GM10248 (cell line): ENCODE data around the gene DERA.
A peak's percentile ranks its signal among the peaks of the same experiment; 100 is the strongest.

ENCODE experiments used
- CTCF ChIA-PET: fragments of 300-600 bp; sonication (Branson Sonifier 250); formaldehyde crosslinking; extraction: SDS; loops from one replicate; lab custom pipeline; 2021; ENCODE audit warnings: antibody characterized with exemption; lab: Yijun Ruan, JAX
- POLR2A ChIA-PET: fragments of 350-650 bp; sonication (Branson Sonifier 250); formaldehyde crosslinking; extraction: SDS; loops from one replicate; lab custom pipeline; 2020; ENCODE audit warnings: antibody characterized with exemption; lab: Yijun Ruan, JAX
- DNase-seq: peaks from one replicate; pipeline ENCODE4 v3.0.0; 2012; ENCODE audit errors: extremely low spot score
- CTCF ChIP-seq: IDR thresholded peaks from 2 replicates; pipeline ENCODE4 v1.5.1; 2012; ENCODE audit warnings: mild to moderate bottlenecking, low read depth; ENCODE audit errors: extremely low read depth, missing control alignments, control extremely low read depth

DERA gene

GRCh38 chr12:16070113-16070512 lies 159.0 kb downstream of the DERA start:
- no peak for DNase-seq
- ChIA-PET CTCF (interaction anchor here (1.1 to 1.8 kb wide), 3 partner anchors 10 to 200 kb away, joined by 3 to 4 read pairs (median 4); no protein-coding TSS in a partner anchor), POLR2A (no interaction called here)
- no peak for TF ChIP-seq CTCF

- no peak for TF ChIP-seq CTCF
- ChIA-PET POLR2A (no interaction called here), CTCF (no interaction called here)
- DNase-seq: no peak
Measured at GRCh38 chr12:16072678-16073077, 161.5 kb downstream of the DERA start.

- DNase-seq: no peak
- no peak for TF ChIP-seq CTCF
- ChIA-PET POLR2A (no interaction called here), CTCF (no interaction called here)
Measured at GRCh38 chr12:16074894-16075293, 163.8 kb downstream of the DERA start.

GRCh38 chr12:16075887-16076286 lies 164.8 kb downstream of the DERA start:
- DNase-seq: no peak
- ChIA-PET POLR2A (no interaction called here), CTCF (interaction anchor here (1.3 to 1.7 kb wide), 2 partner anchors 11 to 1565 kb away, joined by 4 to 6 read pairs; no protein-coding TSS in a partner anchor)
- TF ChIP-seq CTCF: no peak

- DNase-seq: peak; percentile 18
- ChIA-PET POLR2A (no interaction called here), CTCF (interaction anchor here (1.0 to 1.7 kb wide), 3 partner anchors 10 to 1564 kb away, joined by 4 to 6 read pairs (median 4); no protein-coding TSS in a partner anchor)
- peak; percentile 41 for TF ChIP-seq CTCF
Measured at GRCh38 chr12:16076557-16076956, 165.4 kb downstream of the DERA start.

- ChIA-PET POLR2A (no interaction called here), CTCF (interaction anchor here (1.0 to 1.7 kb wide), 3 partner anchors 9 to 1564 kb away, joined by 4 to 6 read pairs (median 4); no protein-coding TSS in a partner anchor)
- no peak for DNase-seq
- TF ChIP-seq CTCF: no peak
Measured at GRCh38 chr12:16076970-16077522, 165.9 kb downstream of the DERA start.
